ENCODE results near the gene BCLAF1. TPM values are rescaled to one million over a fixed set of nuclear protein-coding genes. Genes with fewer than 3 reads are reported as not detected.
A peak's percentile ranks its signal among the peaks of the same experiment; 100 is the strongest.

BCLAF1 gene
- total RNA-seq, 1 experiment from 2014 or later: 109 TPM

DNA sequence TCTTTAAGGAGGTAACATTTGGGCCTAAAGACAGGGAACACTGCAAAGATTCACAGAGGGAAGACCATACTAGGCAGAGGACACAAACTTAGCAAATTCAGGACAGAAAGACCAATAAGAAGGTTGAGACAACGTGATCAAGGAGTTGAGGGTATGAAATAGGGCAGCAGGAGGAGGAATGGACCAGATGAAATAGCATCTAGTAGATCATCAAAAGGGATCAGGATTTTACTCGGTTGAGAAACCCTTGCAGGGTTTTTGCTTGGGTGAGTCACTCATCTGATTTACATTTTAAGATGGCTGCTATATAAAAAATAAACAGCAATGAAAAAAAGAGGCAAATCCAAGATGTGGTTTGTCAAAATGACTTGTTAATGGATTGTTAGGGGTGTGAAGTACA, 4.7 kb downstream of the BCLAF1 start:
- POLR2A ChIA-PET (ENCODE audit: unreplicated experiment): no interaction called here
- TF ChIP-seq, protein P1, sequence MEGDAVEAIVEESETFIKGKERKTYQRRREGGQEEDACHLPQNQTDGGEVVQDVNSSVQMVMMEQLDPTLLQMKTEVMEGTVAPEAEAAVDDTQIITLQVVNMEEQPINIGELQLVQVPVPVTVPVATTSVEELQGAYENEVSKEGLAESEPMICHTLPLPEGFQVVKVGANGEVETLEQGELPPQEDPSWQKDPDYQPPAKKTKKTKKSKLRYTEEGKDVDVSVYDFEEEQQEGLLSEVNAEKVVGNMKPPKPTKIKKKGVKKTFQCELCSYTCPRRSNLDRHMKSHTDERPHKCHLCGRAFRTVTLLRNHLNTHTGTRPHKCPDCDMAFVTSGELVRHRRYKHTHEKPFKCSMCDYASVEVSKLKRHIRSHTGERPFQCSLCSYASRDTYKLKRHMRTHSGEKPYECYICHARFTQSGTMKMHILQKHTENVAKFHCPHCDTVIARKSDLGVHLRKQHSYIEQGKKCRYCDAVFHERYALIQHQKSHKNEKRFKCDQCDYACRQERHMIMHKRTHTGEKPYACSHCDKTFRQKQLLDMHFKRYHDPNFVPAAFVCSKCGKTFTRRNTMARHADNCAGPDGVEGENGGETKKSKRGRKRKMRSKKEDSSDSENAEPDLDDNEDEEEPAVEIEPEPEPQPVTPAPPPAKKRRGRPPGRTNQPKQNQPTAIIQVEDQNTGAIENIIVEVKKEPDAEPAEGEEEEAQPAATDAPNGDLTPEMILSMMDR (conservative IDR thresholded peaks at IDR 0.05): no peak
- TF ChIP-seq EZH2 (IDR thresholded peaks at IDR 0.05; ENCODE audit: low read depth): no peak
- no TSS peak for BruUV-seq (replicated peaks)
- CTCF ChIA-PET: no interaction called here
- Histone ChIP-seq H3K9me2 (ENCODE audit: insufficient read depth) (no peaks in the 10 kb centered on the region), H4K20me1 (ENCODE audit: insufficient read depth) (peaks cover 91% of the 10 kb centered on the region), H3K79me2 (ENCODE audit: low read depth) (peaks cover 97% of the 10 kb centered on the region), H3K4me3 (0 out of 2 replicates have a peak overlapping the region, but pooled peaks have one; percentile 5), H3K27me3 (ENCODE audit: insufficient read depth, low read depth) (no peaks in the 10 kb centered on the region), H3K27ac (no peak overlapping the region), H3K4me2 (peak overlapping the region; percentile 95), H3K36me3 (ENCODE audit: low read depth) (peaks cover 50% of the 10 kb centered on the region), H3K4me1 (replicated peaks; ENCODE audit: insufficient read depth) (peaks cover 61% of the 10 kb centered on the region), H2AFZ (no peak overlapping the region), H3K9me3 (ENCODE audit: insufficient read depth, low read depth) (no peaks in the 10 kb centered on the region), H3F3A (ENCODE audit: insufficient read depth, low read depth) (peaks cover 42% of the 10 kb centered on the region)
- no peak for DNase-seq
- intact Hi-C loops (cut with micrococcal nuclease; ENCODE audit: unreplicated experiment): loop anchor here (10.0 kb wide), 1 partner anchor 510 kb away; the partner anchor contains the start of gene MAP3K5

DNA sequence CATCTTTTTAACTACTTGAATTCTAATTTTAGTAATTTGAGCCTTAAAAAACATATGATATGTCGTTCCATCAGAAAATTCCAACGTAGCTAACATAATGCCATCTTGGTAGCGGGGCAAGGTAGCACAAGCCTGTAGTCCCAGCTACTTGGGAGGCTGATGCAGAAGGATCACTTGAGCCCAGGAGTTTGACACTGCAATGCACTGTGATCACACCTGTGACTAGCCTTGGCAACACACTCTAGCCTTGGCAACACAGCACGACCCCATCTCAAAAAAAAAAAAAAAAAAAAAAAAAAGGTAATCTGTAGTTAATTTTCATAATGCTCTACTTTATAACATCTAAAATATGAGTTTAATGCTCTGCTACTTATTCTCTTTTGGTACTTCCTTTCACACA, 6.7 kb downstream of the BCLAF1 start:
- Histone ChIP-seq H3K9me3 (ENCODE audit: insufficient read depth, low read depth) (no peaks in the 10 kb centered on the region), H3F3A (ENCODE audit: insufficient read depth, low read depth) (peaks cover 33% of the 10 kb centered on the region), H3K4me2 (no peak overlapping the region), H3K4me3 (no peak overlapping the region), H2AFZ (no peak overlapping the region), H3K27ac (no peak overlapping the region), H3K79me2 (ENCODE audit: low read depth) (peaks cover 95% of the 10 kb centered on the region), H3K36me3 (ENCODE audit: low read depth) (peaks cover 56% of the 10 kb centered on the region), H4K20me1 (ENCODE audit: insufficient read depth) (peaks cover 98% of the 10 kb centered on the region), H3K4me1 (replicated peaks; ENCODE audit: insufficient read depth) (peaks cover 55% of the 10 kb centered on the region), H3K9me2 (ENCODE audit: insufficient read depth) (no peaks in the 10 kb centered on the region), H3K27me3 (ENCODE audit: insufficient read depth, low read depth) (no peaks in the 10 kb centered on the region)
- intact Hi-C loops (cut with micrococcal nuclease; ENCODE audit: unreplicated experiment): loop anchor here (10.0 kb wide), 1 partner anchor 512 kb away; the partner anchor contains the start of gene MAP3K5
- no TSS peak for BruUV-seq (replicated peaks)
- POLR2A ChIA-PET (ENCODE audit: unreplicated experiment): interaction anchor here (0.6 kb wide), 1 partner anchor 13 kb away, joined by 4 read pairs; no protein-coding TSS in a partner anchor
- no peak for DNase-seq
- CTCF ChIA-PET: no interaction called here
- TF ChIP-seq, protein P1 (conservative IDR thresholded peaks at IDR 0.05): no peak
- no peak for TF ChIP-seq EZH2 (IDR thresholded peaks at IDR 0.05; ENCODE audit: low read depth)

DNA sequence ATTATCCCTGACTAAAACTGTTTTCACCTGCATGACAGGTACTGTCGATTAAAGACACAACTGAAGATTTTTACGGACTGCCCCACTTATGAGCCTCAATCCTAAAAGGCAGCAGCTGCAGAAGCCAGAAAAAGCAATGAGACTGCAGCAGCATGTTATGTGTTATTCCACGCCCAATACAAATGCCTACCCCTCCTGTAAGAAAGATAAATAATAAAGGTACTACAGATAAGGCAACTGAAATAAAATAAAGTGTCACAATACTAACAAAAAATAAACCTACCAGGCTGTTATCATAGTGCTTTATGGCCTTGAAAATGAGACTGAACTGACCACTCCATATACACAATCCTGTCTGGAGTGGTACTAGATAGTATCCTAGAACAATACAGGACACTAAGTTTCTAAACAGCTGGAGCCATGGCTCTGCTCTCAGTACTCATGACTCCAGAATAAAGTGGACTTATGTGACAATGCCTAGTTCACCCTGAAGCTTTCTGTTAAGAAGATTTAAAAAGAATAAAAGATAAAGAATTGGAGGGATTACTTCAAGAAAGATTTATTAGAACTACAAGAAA, 9.5 kb downstream of the BCLAF1 start:
- H3K36me3 ChIP-seq (ENCODE audit: low read depth): peaks cover 63% of the 10 kb centered on the region
- BruUV-seq (replicated peaks): no TSS peak

More for the DNA sequence above, 9.5 kb downstream of the BCLAF1 start:
- no peaks in the 10 kb centered on the region for H3K9me2 ChIP-seq (ENCODE audit: insufficient read depth)
- peaks cover 94% of the 10 kb centered on the region for H4K20me1 ChIP-seq (ENCODE audit: insufficient read depth)
- peaks cover 50% of the 10 kb centered on the region for H3F3A ChIP-seq (ENCODE audit: insufficient read depth, low read depth)
- no peaks in the 10 kb centered on the region for H3K9me3 ChIP-seq (ENCODE audit: insufficient read depth, low read depth)
- H3K27ac ChIP-seq: no peak overlapping the region
- no peak overlapping the region for H3K4me3 ChIP-seq
- no peaks in the 10 kb centered on the region for H3K27me3 ChIP-seq (ENCODE audit: insufficient read depth, low read depth)
- H2AFZ ChIP-seq: no peak overlapping the region
- no peak overlapping the region for H3K4me2 ChIP-seq
- H3K4me1 ChIP-seq (replicated peaks; ENCODE audit: insufficient read depth): peaks cover 27% of the 10 kb centered on the region
- intact Hi-C loops (cut with micrococcal nuclease; ENCODE audit: unreplicated experiment): loop anchor here (10.0 kb wide), 1 partner anchor 515 kb away; the partner anchor contains the start of gene MAP3K5
- no peak for DNase-seq
- ChIA-PET CTCF (no interaction called here), POLR2A (ENCODE audit: unreplicated experiment) (interaction anchor here (0.6 kb wide), 1 partner anchor 14 kb away, joined by 11 read pairs; no protein-coding TSS in a partner anchor)
- TF ChIP-seq, protein P1 (conservative IDR thresholded peaks at IDR 0.05): no peak
- no peak for TF ChIP-seq EZH2 (IDR thresholded peaks at IDR 0.05; ENCODE audit: low read depth)
- H3K79me2 ChIP-seq (ENCODE audit: low read depth): peaks cover 89% of the 10 kb centered on the region
